HG02588 (cell line): ENCODE results near the gene LOC101059915.
A peak's percentile ranks its signal among the peaks of the same experiment; 100 is the strongest.
"Not testable (repeated sequence)": the region's sequence is repeated elsewhere in the genome, so short reads cannot be mapped to it uniquely, and the experiment has no call there.

Experiments used
- ATAC-seq: cut with Tn5 transposase; IDR thresholded peaks from one replicate; pipeline ENCODE4 v1.9.1; 2021; ENCODE audit warnings: mild to moderate bottlenecking, moderate library complexity; ENCODE audit not compliant: unreplicated experiment

Gene LOC101059915

DNA sequence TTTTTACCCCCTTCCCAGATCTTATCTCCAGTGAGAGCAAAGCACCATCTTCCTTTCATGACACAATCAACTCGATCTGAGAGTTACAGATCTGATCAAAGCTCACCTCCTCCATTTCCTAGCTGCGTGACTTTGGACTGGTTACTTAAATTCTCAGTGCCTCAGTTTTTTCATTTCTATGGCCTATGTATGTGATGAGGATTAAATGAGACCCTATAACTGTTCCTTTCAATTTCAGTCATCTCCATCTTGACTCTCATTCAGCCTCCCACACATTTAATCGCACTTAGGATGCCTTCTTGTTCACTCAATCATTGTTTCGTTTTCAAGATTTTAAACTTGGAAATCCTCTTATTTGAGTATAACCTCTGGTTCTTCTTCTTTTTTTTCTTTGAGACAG, 28.9 kb upstream of the LOC101059915 start:
- no peak for ATAC-seq

DNA sequence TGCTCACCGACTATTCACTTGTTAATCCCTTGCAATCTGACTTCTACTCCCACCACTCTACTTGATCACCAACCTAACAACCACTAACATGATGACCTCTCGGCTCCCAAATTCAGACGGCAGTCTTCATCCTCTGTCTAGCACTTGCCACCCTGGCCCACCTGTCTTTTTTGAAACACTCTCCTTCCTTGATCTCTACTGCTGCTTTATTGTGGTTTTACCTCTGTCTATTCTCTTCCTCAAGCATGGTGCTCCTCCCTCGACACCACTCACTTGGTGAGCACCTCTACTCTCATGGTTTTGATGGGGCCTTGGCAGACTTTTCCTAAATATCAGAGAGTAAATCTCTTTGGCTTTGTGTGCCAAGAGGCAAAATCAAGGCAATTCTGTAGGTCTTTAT, 27.3 kb upstream of the LOC101059915 start:
- ATAC-seq: no peak

DNA sequence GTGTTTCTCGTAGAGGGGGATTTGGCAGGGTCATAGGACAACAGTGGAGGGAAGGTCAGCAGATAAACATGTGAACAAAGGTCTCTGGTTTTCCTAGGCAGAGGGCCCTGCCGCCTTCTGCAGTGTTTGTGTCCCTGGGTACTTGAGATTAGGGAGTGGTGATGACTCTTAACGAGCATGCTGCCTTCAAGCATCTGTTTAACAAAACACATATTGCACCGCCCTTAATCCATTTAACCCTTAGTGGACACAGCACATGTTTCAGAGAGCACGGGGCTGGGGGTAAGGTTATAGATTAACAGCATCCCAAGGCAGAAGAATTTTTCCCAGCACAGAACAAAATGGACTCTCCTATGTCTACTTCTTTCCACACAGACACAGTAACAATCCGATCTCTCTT, 22.9 kb upstream of the LOC101059915 start:
- ATAC-seq: not testable (repeated sequence)

DNA sequence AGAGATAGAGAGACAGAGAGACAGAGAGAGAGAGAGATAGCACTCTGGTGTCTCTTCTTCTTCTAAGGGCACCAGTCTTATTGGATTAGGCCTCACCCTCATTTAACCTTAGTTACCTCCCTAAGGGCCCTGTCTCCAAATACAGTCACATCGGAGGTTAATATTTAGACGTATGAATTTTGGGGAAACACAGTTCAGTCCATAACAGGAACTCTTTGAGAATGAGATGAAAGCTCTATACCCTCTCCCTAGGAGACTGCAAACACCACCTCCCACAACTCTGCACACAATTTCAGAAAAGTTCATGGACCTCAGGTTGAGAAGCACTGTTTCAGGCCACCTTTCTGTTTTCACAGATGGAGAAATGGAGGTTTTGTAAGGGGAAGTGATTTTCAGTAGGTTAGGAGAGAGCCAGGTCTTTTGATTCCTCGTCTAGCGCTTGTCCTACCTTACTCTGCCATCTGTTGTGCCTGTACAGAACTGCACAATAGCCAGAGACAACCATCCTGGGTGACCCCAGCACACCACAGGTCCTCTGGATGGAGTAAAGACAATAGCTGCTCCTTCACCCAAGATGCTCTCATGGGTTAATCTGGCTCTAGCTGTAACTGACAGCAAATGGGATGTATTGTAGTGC, 16.9 kb upstream of the LOC101059915 start:
- ATAC-seq: peak; percentile 76

DNA sequence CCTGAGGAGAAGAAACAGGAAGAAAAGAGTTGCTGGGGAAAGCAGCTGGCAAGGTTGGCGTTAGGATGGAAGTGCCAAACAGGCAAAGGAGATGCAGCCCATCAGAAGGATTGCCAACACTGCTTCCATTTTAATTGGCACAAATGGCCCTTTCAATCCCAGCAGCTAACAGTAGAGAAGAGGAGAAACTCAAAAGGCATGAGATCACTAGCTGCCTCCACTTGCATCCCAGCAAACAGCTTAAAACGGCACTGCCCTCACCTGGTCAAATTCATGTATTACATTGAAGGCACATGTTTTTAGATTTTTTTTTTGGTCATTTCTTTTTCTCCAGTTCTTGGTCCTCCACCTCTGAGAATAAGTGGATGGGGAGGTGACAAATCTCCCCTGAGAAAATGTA, 14.9 kb upstream of the LOC101059915 start:
- no peak for ATAC-seq

DNA sequence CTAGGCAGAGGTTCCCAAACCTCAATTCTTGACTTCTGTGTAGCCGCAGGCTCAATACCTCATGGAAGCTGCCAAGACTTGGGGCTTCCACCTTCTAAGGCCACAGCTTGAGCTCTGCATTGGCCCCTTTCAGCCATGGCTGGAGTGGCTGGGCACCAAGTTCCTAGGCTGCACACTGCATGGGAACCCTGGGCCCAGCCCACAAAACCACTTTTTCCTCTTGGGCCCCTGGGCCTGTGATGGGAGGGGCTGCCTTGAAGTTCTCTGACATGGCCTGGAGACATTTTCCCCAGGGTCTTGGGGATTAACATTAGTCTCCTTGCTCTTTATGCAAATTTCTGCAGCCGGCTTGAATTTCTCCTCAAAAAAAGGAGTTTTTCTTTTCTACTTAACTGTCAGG, 14.0 kb upstream of the LOC101059915 start:
- no peak for ATAC-seq

DNA sequence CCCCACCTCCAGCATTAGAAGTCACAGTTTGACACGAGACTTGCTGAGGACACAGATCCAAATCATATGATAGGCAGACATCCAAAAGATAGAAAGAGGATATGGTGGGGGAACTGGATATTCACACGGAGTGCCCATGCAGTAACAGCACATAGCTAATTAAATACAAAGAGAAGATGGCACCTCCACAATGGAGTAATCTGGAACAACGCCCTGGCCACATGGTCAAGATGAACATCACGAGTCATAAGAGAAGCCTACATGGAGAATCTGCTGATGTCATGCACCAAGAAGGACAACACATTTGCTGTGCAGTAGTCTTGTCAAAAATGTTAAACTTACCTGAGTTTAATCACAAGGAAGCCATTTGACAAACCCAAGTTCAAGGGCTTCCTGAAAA, 10.1 kb upstream of the LOC101059915 start:
- ATAC-seq: no peak

DNA sequence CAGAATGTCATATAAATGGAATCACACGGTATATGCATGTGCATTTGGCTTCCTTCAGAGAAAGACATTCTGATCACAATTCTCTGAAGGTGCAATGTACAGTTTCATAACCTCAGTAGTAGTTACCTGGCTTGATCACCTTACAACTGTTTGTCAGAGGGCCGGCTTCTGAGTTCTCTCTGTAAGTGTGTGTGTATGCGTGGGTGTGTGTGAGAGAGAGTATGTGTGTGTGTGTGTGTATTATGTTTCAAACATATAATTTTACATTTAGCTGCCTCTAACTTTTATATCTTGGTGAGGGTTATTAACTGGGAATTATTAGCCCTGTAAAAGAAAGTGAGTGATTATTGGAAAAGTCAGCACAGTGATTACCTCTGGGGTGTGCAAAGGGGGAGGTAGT, 8.0 kb upstream of the LOC101059915 start:
- ATAC-seq: no peak

DNA sequence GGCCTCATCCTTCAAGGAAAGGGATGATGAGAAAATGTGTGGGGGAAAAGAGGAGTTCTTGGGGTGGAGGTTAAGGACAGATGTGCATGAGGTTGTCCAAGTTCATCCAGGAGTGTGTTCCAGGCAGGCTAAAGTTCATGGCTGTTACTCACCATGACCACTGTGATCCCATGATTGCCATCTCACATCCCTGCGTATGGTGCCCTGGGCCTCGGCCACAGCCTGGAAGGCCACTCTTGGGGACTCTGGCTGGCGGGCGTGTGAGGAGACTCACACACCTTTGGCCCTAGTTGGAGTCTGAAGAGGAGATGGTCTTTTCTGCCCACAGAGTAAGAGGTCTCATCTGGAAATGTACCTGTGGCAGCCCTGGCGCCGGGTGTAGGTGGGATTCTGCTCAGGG, 7.4 kb upstream of the LOC101059915 start:
- ATAC-seq: no peak

DNA sequence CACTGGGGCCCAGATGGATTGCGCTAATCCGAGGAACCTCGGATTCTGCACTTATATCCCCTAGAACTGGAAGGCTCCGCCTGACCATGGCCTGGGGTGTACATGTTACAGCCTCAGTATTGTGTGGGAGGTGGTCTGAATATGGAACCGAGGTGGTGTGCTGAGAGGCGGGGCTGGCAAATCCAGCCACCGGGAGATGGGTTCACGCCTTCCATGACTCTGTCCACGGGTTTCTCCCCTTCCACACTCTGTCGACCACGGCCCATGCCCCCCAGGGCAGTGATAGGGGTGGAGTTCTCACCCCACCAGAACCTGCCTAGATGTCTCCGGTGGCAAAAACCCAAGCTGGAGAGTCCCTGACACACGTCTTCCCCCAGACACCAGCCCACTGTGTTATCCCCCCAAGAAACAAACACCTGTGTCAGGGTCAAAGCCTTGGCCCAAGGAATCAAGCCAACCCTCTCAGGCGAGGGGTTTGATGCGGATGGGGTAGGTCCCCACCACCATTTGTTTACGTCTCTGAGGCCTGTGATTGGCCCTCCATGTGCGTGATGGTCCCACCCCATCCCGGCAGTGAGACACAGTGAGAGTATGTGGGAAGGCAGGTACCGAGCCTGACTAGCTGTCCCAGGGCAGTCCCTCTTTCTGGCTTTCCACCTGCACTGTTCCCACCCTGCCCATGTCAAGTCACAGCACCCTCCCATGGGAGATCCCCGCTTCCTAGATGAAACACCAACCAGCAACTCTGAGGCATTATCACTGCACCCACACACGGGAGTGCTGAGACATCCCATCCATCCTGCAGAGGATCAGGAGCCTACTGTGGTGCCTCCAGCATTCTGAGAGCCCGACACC, 6.6 kb upstream of the LOC101059915 start:
- ATAC-seq: no peak

DNA sequence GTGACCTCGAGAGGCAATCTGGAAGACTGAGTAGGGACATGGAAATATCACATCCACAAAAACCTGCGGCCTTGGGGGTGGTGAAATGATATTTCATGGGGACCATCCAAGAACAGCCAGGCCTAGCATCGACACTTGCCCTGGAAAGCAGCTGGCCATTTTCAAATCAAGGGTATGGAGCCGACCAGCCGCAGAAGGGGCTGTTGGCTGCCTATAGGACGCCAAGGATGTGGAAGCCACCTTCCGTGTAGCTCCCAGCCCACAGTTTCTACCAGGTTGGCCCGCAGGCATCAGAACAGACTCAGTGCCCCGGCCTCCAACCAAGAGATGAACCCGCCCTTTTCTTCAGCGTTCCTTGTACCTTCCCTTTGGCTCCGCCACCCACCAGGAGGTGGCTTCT, 5.4 kb upstream of the LOC101059915 start:
- ATAC-seq: no peak

DNA sequence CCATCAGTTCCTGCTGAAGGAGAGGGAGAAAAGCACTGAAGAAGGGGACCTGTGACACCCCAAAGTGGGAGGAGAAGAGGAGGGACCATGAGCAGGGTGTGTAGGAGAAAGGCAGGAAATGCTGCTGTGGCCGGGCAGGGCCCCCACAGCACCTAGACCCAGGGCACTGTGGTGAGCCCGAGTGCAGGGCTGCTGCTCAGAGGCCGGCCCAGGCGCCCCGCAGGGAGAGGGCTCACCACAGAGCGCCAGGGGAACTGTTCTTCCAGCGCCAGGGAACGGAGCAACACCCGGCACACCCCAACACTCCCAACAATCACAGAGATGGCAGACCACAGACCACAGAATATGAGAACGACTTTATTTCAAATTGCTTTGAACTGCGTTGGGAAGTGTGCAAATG, 4.7 kb upstream of the LOC101059915 start:
- ATAC-seq: not testable (repeated sequence)

DNA sequence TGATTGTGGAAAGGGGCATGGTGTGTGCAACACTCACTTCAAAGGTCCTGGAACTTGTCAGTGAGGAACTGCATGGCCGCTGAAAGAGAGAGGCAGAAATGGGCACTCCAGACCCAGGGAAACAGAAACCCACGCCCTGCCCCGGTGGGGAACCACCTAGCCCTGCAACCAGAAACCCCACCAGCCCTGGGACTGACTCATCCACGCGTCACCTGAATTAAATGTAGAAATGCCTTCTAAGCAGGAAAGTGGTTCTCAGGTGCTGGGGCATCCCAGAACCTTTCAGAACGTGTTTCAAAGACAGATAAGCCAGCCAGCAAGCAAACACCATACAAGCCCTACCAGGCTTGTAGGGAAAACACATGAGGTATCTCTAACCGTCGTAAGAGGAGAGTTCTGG, 4.1 kb upstream of the LOC101059915 start:
- ATAC-seq: not testable (repeated sequence)

DNA sequence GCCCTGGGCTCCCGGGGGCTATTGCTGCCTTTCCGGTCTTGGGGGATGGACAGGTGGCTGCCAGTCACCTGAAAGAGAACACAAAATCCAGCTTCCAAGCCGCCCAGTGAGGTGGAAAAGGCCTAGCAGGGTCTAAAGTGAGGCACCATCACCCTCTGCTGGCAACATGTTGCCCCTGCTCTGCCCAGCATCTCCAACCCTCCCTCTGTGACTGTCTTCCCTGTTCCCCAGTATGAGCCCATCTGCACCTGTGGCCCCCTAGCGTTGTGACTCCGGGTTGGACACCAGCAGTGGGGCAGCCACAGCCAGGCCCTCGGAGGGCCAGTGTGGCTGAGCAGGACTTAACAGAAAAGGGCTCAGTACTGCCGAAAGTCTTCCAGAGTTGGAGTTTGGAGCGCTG, 3.1 kb upstream of the LOC101059915 start:
- not testable (repeated sequence) for ATAC-seq

DNA sequence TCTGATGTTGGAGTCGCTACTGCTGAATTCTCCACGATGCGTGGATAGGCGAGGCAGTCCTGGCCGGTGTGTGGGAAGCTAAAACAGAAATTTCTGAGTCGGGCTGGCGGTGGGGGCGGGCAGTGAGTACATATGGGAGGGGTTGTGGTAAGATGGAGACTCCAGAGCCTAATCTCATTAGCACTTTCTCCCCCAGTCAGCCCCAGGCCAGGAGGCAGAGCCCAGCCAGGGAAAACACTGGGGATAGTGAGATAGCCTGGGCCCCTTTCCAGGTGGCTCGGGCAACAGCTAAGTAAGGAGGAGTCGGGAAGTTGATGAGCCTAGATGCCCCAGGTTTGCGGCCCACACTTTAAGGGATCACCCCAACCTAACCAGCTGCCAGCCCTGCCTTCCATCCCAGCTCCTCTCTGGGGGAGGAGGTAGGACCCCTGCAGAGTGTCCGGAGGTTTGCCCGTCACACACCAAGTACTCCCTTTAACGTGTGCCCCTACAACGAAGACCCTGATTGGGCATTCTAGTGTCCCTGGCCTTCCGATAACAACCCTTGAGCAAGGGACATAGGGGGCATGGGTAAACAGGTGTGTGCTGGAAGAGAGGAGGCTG, 2.4 kb upstream of the LOC101059915 start:
- ATAC-seq: no peak

DNA sequence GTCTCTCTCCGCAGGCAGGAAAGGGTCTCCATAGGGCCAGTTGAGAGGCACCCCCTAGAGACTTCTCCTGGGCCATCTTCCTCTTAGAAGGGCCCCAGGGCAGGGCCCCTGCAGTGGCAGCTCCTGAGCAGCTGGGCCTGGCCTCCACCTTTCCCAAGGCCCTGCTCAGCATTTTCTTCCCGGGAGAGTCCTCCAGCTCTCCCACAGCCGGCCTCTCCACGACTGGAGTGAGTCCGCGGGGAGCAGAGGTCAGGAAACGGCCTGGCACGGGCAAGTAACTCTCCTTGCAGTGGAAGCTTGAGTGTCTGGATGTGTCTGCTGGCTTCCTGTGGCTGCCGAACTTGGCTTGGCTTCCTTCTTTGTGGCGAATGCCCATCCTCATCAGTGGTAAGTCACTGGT, 1.6 kb upstream of the LOC101059915 start:
- no peak for ATAC-seq

DNA sequence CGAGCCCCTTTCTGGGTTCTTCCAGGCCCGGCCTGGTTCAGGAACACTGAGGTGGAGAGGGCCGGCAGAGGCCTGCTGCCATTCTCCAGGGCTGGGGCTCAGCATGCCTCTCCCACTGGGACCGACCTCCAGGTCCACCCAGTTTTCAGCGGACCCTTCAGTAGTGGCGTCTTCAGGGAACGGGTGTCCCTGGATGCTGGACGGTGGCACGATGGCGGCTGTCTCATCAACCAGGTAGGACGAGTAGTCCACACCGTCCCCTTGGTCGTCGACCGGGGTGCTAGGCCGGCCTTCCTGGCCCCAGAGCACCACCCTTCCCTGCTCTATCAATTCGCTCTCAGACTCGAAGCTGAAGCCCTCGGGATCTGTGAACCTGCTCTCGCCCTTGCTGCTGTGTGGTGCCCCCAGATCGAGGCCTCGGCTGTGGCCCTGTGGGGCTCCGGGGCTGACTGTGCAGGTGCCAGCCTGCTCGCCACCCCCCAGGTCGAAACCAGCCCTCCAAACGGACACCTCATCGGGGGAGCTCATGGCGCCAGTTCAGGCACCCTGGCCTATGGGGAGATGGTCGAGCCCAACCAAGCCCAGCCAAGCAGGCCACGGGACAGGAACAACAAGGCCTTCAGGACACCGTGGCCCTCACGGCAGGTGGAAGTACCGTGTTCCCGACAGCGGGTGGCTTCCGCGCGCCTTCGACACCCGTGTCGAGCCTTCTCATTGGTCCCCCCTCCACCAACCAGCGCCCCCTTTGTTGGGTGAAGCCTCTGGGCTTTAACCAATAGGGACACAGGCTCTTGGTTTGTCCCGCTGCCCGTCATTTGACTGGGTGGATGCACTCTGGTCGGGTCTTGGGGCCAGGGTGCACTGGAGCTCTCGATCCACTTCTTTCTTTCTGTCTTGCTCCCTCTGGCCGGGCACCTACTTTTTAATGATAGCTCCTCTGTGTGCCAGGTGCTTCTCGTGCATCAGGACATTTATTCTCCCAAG, 814 bp upstream of the LOC101059915 start:
- ATAC-seq: no peak

DNA sequence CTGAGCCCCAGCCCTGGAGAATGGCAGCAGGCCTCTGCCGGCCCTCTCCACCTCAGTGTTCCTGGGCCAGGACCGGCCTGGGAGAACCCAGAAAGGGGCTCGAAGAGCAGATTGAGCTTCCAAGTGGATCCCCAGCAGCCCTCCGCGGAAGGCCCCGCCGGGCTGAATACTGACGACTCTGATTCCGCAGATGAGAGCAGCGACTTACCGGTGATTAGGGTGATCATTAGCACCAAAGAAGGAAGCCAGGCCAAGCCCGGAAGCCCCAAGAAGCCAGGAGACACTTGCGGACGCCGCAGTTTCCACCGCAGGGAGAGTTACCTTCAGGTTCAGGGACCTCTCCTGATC, 876 bp downstream of the LOC101059915 start:
- no peak for ATAC-seq

DNA sequence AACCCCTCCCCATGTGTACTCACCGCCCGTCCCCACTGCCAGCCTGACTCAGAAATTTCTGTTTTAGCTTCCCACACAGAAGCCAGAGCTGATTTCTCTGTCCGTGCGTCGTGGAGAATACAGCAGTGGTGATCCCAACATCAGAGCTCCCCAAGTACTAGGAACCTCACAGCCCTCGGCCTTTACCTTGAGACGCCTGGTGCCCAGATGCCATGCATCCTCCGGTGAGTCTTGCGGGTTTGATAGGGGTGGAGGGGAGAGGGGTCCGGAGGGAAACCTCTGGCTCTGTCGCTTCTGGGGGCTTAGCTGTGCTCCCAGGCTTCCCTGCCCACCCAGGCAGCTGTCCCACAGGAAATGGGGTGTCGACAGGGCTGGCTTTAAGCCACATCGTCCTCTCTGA, 2.1 kb downstream of the LOC101059915 start:
- ATAC-seq: no peak

DNA sequence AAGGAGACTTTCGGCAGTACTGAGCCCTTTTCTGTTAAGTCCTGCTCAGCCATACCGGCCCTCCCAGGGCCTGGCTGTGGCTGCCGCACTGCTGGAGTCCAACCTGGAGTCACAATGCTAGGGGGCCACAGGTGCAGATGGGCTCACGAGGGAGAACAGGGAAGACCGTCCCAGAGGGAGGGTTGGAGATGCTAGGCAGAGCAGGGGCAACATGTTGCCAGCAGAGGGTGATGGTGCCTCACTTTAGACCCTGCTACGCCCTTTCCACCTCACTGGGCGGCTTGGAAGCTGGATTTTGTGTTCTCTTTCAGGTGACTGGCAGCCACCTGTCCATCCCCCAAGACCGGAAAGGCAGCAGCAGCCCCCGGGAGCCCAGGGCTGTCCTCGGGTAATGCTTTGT, 2.6 kb downstream of the LOC101059915 start:
- not testable (repeated sequence) for ATAC-seq
